Measurements from ENCODE around the gene FAF1. TPM values are rescaled to one million over a fixed set of nuclear protein-coding genes. Genes with fewer than 3 reads are reported as not detected.

The FAF1 gene
- total and polyA plus RNA-seq, 2 of the 8 experiments (the other 6 are each of a cell fraction or from before 2014, with no cell fraction given): 10.8 to 65.9 TPM

DNA sequence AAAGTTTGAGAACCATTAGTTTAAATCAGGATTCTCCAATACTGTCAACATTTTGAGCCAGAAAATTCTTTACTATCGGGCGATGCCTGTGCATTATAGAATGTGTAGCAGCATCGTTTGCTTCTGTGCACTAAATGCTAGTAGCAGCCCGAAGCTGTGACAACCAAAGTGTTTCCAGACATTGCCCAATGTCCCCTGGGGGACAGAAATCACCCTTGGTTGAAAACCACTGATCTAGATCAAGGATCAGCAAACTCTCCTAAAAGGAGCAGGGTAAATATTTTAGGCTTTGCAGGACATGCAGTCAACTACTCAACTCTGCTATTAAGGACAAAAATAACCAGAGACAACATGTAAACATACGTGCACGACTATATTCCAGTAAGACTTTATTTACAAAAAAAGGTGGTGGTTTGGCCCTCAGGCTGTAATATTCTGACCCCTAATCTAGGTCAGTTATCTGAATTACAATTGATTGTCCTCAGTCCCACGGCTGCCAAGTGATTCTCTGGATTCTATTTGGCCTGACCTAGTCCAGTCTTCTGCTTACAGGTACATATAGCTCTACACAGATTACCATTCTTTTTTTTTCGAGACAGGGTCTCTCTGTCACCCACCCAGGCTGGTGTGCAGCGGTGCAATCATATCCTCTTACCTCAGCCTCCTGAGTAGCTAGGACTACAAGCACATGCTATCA is 10.6 kb downstream of the FAF1 start (continued):
- TF ChIP-seq, protein P1, sequence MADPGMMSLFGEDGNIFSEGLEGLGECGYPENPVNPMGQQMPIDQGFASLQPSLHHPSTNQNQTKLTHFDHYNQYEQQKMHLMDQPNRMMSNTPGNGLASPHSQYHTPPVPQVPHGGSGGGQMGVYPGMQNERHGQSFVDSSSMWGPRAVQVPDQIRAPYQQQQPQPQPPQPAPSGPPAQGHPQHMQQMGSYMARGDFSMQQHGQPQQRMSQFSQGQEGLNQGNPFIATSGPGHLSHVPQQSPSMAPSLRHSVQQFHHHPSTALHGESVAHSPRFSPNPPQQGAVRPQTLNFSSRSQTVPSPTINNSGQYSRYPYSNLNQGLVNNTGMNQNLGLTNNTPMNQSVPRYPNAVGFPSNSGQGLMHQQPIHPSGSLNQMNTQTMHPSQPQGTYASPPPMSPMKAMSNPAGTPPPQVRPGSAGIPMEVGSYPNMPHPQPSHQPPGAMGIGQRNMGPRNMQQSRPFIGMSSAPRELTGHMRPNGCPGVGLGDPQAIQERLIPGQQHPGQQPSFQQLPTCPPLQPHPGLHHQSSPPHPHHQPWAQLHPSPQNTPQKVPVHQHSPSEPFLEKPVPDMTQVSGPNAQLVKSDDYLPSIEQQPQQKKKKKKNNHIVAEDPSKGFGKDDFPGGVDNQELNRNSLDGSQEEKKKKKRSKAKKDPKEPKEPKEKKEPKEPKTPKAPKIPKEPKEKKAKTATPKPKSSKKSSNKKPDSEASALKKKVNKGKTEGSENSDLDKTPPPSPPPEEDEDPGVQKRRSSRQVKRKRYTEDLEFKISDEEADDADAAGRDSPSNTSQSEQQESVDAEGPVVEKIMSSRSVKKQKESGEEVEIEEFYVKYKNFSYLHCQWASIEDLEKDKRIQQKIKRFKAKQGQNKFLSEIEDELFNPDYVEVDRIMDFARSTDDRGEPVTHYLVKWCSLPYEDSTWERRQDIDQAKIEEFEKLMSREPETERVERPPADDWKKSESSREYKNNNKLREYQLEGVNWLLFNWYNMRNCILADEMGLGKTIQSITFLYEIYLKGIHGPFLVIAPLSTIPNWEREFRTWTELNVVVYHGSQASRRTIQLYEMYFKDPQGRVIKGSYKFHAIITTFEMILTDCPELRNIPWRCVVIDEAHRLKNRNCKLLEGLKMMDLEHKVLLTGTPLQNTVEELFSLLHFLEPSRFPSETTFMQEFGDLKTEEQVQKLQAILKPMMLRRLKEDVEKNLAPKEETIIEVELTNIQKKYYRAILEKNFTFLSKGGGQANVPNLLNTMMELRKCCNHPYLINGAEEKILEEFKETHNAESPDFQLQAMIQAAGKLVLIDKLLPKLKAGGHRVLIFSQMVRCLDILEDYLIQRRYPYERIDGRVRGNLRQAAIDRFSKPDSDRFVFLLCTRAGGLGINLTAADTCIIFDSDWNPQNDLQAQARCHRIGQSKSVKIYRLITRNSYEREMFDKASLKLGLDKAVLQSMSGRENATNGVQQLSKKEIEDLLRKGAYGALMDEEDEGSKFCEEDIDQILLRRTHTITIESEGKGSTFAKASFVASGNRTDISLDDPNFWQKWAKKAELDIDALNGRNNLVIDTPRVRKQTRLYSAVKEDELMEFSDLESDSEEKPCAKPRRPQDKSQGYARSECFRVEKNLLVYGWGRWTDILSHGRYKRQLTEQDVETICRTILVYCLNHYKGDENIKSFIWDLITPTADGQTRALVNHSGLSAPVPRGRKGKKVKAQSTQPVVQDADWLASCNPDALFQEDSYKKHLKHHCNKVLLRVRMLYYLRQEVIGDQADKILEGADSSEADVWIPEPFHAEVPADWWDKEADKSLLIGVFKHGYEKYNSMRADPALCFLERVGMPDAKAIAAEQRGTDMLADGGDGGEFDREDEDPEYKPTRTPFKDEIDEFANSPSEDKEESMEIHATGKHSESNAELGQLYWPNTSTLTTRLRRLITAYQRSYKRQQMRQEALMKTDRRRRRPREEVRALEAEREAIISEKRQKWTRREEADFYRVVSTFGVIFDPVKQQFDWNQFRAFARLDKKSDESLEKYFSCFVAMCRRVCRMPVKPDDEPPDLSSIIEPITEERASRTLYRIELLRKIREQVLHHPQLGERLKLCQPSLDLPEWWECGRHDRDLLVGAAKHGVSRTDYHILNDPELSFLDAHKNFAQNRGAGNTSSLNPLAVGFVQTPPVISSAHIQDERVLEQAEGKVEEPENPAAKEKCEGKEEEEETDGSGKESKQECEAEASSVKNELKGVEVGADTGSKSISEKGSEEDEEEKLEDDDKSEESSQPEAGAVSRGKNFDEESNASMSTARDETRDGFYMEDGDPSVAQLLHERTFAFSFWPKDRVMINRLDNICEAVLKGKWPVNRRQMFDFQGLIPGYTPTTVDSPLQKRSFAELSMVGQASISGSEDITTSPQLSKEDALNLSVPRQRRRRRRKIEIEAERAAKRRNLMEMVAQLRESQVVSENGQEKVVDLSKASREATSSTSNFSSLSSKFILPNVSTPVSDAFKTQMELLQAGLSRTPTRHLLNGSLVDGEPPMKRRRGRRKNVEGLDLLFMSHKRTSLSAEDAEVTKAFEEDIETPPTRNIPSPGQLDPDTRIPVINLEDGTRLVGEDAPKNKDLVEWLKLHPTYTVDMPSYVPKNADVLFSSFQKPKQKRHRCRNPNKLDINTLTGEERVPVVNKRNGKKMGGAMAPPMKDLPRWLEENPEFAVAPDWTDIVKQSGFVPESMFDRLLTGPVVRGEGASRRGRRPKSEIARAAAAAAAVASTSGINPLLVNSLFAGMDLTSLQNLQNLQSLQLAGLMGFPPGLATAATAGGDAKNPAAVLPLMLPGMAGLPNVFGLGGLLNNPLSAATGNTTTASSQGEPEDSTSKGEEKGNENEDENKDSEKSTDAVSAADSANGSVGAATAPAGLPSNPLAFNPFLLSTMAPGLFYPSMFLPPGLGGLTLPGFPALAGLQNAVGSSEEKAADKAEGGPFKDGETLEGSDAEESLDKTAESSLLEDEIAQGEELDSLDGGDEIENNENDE (IDR thresholded peaks at IDR 0.05; ENCODE audit: insufficient replicate concordance, low read length): no peak
- TF ChIP-seq SRF (IDR thresholded peaks at IDR 0.05; ENCODE audit: low read depth, low read length): no peak
- TF ChIP-seq, protein P2, sequence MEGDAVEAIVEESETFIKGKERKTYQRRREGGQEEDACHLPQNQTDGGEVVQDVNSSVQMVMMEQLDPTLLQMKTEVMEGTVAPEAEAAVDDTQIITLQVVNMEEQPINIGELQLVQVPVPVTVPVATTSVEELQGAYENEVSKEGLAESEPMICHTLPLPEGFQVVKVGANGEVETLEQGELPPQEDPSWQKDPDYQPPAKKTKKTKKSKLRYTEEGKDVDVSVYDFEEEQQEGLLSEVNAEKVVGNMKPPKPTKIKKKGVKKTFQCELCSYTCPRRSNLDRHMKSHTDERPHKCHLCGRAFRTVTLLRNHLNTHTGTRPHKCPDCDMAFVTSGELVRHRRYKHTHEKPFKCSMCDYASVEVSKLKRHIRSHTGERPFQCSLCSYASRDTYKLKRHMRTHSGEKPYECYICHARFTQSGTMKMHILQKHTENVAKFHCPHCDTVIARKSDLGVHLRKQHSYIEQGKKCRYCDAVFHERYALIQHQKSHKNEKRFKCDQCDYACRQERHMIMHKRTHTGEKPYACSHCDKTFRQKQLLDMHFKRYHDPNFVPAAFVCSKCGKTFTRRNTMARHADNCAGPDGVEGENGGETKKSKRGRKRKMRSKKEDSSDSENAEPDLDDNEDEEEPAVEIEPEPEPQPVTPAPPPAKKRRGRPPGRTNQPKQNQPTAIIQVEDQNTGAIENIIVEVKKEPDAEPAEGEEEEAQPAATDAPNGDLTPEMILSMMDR (IDR thresholded peaks at IDR 0.05; ENCODE audit: control extremely low read depth in 1 of 3, insufficient read depth in 1 of 3, low read depth in 1 of 3, low read length in 3 of 3): no peak

Measured in H1 (cell line).